ENCODE measurements around the gene LMF1.

The LMF1 gene

DNA sequence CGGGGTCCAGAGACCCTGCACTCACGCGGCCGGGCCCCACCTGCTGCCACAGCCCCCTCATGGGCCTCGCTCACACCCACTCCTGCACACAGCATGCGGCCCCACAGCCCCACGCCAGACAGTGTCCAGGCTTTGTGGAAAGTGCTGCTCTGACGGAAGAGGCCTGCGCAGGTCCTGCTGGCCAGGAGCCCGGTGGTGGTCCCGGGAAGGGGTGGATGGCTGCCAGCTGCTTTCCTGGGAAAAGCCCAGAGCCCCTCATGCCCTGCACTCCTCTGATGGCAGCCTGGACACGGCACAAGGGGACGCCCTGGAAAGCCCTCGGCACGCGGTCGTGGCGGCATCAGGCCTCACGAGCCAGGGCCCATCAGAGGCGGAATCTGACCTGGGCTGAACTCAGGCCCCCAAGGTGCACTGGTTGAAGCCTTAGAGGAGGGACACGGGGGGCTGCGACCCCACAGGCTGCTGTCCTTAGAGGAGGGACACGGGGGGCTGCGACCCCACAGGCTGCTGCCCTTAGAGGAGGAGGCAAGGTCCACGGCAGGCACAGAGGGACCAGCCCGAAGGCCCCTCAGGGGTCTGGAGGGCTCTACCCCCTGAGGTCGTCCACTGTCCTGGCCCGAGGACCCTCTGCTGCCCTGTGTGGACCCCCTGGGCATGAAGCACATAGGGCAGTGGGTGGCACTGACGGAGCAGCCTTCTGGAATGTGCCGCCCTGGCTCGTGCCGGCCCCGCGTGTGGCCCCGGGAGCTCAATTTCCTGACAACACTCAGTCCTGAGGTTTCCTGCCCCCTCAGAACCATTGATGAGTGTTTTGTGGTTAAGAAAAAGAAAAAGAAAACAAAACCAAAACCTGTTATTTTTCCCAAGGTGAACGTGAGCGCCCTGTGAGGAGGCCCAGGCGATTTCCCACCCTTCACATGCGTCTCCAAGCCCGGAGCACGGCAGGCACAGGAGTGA is 32.9 kb upstream of the LMF1 start:
- in situ Hi-C loops (cut with MboI; ENCODE audit: low sequenced_read_pairs) = no loop called here

- in situ Hi-C loops (cut with MboI; ENCODE audit: low sequenced_read_pairs) = no loop called here
Observed at GRCh38 chr16:1002399-1003166, 31.8 kb upstream of the LMF1 start.

DNA sequence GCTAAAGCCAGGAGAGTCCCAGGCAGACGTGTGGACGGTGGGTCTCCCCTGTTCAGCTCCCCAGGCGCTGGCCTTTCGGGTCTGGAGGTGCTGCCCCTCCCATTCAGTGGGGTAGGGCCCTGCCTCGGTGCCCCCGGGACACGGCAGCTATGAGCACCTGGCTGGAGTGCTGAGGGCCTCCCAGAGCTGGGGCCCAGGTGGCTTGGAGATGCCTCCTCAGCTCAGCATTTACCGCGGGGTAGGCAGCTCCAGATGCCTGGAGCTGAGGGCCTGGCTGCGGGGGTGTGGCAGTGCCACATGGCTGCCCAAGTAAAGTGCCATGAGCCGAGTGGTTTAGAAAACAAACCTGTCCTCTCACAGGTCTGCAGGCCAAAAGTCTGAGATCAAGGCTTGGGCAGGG is 30.3 kb upstream of the LMF1 start:
- in situ Hi-C loops (cut with MboI; ENCODE audit: low sequenced_read_pairs) = no loop called here

- in situ Hi-C loops (cut with MboI; ENCODE audit: low sequenced_read_pairs) = no loop called here
Observed at GRCh38 chr16:1000608-1001007, 29.8 kb upstream of the LMF1 start.

DNA sequence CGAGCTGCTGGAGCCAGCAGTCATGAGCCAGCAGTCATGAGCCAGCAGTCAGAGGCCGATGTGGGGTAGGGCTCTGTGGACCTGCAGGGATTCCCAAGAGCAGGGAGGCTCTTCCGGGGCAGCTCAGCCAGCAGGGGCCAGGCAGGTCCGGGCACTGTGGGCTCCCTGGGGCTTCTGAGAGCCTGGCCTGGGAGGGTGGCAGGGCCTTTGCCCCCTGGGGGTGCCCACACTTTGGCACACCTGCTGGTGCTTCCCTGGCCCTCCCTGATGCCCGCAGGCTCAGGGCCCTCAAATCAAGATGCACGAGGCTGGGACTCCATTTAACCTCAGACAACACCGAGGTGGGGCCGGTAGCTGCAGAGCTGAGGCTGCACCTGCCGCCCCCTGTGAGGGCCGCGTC is 28.9 kb upstream of the LMF1 start:
- in situ Hi-C loops (cut with MboI; ENCODE audit: low sequenced_read_pairs) = no loop called here

DNA sequence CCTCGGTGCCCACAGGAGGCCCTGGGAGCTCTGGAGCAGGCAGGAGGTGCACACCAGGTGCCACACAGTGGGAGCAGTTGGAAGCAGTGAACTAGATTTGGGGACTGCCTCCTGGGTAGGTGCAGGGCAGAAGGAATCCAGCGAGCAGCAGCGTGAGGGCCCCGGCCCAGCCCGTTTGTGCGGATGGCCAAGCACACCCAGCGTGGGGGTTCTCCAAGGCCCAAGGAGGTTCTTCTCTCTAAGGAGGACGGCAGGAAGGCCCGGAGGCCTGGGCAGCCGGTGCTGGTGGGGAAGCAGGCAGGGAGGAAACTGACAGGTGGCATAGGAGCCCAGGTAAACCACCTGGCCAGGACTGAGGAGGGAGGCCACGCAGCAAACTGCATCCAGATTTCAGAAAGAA is 27.8 kb upstream of the LMF1 start:
- in situ Hi-C loops (cut with MboI; ENCODE audit: low sequenced_read_pairs) = no loop called here

GRCh38 chr16:998211-998610 is 27.4 kb upstream of the LMF1 start:
- in situ Hi-C loops (cut with MboI; ENCODE audit: low sequenced_read_pairs) = no loop called here

DNA sequence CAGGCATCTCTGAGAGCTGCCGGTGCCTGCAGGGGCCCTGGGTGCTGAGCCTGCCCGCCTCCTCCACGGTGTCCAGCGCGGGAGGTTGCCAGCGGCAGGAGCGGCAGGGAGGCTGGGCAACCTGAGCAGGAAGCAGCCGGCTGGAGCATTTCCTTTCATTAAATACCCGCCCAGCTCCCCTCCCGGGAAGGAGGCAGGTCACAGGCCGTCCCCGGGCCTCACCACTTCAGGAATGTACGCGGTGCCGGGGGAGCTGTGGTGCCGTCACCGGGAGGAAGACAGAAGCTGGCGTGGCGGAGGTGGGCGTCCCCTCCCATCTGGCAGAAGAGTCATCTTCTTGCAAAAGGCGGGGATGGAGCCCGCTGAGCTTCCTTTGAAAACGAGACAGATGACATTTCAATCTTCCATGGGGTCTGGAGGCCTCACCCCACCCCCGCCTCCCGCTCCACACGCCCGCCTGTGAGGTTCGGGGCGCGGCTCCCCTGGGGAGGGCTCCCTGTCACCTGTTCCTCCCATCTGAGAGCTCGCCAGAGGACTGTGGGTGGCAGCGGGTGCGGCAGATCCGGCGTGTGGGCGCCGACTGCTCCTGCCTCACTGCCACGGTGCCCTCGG is 26.8 kb upstream of the LMF1 start:
- in situ Hi-C loops (cut with MboI; ENCODE audit: low sequenced_read_pairs) = no loop called here

DNA sequence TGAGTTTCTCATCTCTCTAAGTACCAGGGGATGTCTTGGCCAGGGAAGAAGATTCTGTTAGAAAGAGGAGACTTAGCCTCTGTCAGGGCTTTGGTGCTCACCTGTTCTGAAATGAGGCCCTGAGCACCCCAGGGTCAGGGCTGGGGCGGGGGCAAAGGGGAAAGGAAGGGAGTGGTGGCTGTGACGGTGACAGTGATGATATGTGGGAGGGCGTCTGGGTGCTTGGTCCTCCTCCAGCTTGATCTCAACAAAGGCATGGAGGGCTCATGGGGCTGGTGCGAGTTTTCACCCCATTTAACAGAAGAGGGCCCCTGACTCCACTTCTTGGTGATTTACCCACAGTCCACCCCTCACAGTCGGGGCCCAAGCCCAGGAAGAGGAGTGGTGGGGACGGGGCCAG is 25.9 kb upstream of the LMF1 start:
- in situ Hi-C loops (cut with MboI; ENCODE audit: low sequenced_read_pairs) = no loop called here

DNA sequence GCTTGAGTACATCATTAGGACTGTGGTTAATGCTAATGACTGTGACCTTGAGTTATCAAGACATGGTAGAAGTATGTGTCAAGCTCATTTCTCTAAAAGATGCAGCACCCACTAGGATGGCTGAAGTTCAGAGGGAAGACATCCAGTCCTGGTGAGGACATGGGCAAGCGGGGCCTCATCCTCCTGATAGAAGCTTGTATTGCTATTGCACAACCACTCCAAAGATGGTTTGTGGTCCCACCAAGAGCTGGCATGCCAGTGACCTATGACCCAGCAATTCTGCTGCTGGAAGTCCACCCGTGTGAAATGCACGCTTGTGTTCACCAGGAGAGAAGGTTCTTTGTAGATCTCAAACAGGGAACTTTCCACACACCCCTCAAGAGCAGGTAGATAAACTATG is 25.0 kb upstream of the LMF1 start:
- in situ Hi-C loops (cut with MboI; ENCODE audit: low sequenced_read_pairs) = no loop called here

- in situ Hi-C loops (cut with MboI; ENCODE audit: low sequenced_read_pairs) = no loop called here
Observed at GRCh38 chr16:995087-995486, 24.3 kb upstream of the LMF1 start.

DNA sequence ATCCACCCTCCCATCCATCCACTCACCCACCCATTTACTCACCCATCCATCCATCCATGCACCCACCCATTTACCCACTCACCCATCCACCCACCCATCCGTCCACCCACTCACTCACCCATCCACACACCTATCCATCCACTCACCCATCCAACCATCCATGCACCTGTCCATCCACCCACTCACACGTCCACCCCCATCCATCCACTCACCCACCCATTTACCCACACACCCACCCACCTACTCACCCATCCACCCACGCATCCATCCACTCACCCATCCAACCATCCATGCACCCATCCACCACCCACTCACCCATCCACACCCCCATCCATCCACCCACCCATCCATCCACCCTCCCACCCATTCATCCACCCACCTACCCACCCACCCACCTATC is 22.9 kb upstream of the LMF1 start:
- in situ Hi-C loops (cut with MboI; ENCODE audit: low sequenced_read_pairs) = no loop called here

- in situ Hi-C loops (cut with MboI; ENCODE audit: low sequenced_read_pairs) = no loop called here
Observed at GRCh38 chr16:991773-992172, 21.0 kb upstream of the LMF1 start.

- in situ Hi-C loops (cut with MboI; ENCODE audit: low sequenced_read_pairs) = no loop called here
Observed at GRCh38 chr16:991345-991744, 20.6 kb upstream of the LMF1 start.

GRCh38 chr16:990516-991291 is 19.9 kb upstream of the LMF1 start:
- in situ Hi-C loops (cut with MboI; ENCODE audit: low sequenced_read_pairs) = no loop called here

DNA sequence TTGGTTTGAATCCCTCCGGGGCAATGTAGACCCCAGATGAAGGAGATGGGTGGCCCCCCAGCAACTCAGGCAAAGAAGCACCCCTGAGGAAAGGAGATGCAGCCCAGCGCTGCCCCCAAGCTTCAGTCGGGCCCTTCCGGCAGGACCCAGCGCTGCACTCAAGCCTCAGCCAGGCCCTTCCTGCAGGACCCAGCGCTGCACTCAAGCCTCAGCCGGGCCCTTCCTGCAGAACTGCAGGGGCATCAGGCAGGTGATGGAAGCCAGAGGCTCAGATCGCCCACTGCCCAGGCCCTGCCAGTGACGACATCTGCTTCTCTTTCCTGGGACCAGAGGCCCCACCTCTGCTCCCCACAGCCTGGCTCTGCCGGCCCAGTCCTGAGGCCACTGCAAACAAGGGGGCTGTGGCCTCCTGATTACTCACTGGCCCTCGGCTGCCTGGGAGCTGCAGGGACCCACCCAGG is 18.6 kb upstream of the LMF1 start:
- in situ Hi-C loops (cut with MboI; ENCODE audit: low sequenced_read_pairs) = no loop called here

DNA sequence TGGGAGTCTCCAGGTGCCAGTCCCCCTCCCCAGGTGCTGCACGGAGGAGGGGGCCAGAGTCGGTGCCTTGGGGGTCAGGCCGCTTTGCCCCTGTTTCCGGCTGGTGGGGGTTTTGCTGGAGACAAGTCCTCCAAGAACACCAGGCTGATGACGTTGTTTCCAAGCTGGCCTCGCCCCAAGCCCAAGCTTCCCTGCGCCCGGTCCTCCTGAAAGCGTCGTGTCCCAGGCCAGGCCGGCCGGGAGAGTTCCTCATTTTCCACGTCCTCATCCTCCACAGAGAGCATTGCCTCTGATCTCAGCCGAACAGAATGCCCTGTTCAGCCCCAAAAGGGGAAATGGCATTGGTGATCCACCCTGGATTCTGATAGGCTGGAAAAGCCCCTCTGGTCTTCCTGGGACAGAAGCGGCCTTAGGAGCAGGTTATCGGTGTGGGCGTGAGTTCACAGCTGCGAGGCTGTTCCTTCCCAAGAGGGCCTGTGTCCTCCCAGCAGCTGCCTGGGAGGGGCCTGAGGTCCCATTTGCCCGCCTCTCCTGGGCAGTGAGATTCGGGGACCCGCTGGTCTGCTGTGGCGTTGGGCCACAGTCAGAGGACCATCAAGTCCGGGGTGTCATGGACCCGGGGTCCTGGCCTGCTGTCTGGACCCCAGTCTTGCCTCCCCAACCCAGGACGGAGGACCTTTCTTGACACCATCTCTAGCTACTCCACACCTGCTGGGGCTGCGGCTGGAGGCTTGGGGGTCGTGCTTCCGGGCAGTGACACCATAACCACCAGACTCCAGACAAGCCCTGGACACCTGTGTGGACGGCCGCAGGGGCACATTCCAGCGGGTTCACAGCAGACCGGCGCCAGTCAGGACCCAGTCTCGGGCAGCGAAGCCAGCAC is 17.9 kb upstream of the LMF1 start:
- in situ Hi-C loops (cut with MboI; ENCODE audit: low sequenced_read_pairs) = no loop called here

GRCh38 chr16:987906-988305 is 17.1 kb upstream of the LMF1 start:
- in situ Hi-C loops (cut with MboI; ENCODE audit: low sequenced_read_pairs) = no loop called here

GRCh38 chr16:986925-987582 is 16.3 kb upstream of the LMF1 start:
- in situ Hi-C loops (cut with MboI; ENCODE audit: low sequenced_read_pairs) = no loop called here

Data from HL-60/S4 treated with retinoic acid at 250 ng/mL for 4 days and 3 days (cell line).